Activated CD4-positive, alpha-beta T cell treated with anti-CD3 and anti-CD28 coated beads for 1 hour (primary cell): ENCODE data around the gene PLEKHG4B.

Experiments
- DNase-seq: peaks from one replicate; pipeline ENCODE4 v3.0.0-alpha.2; 2020

Gene PLEKHG4B

GRCh38 chr5:136901-137300, 44.9 kb downstream of the PLEKHG4B start:
- no peak for DNase-seq

- DNase-seq = no peak
Measured at GRCh38 chr5:137741-138140, 45.8 kb downstream of the PLEKHG4B start.

GRCh38 chr5:138936-139335, 47.0 kb downstream of the PLEKHG4B start:
- DNase-seq = no peak

DNA sequence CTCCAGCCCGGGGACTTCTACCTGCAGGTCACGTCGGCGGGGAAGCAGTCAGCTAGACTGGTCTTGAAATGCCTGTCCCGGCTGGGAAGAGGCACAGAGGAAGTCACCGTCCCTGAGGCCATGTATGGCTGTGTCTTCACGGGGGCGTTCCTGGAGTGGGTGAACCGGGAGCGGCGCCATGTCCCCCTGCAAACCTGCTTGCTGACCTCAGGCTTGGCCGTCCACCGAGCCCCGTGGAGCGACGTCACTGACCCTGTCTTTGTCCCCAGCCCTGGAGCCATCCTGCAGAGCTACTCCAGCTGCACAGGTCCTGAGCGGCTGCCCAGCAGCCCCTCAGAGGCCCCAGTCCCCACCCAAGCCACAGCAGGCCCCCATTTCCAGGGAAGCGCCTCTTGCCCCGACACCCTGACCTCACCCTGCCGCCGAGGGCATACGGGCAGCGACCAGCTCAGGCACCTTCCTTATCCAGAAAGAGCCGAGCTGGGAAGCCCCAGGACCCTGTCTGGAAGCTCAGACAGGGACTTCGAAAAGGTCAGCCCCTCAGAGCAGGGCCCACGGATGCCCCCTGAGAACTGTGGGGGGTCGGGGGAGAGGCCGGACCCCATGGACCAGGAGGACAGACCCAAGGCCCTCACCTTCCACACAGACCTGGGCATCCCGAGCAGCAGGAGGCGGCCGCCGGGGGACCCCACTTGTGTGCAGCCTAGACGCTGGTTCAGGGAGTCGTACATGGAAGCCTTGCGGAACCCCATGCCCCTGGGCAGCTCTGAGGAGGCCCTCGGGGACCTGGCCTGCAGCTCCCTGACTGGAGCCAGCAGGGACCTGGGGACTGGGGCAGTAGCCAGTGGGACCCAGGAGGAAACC, 47.8 kb downstream of the PLEKHG4B start:
- DNase-seq = no peak

GRCh38 chr5:140443-140829, 48.5 kb downstream of the PLEKHG4B start:
- no peak for DNase-seq

DNA sequence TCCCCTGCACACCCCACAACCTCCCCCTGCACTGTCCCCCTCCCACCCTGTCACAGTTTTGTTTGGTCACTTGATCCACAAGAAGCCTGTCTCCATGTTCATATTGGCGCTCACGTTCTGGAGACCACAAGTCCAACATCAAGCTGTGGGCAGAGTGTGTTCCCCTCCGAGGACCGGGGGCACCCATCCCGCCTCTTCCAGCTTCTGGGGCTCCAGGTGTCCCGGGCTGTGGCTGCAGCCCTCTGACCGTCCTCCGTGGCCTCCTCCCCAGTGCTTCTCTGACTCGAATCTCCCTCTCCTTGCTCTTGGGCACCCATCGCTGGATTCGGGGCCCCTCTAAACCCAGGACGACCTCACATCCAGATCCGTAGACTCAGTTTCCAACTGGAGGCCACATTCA, 49.2 kb downstream of the PLEKHG4B start:
- no peak for DNase-seq

GRCh38 chr5:141761-142160, 49.8 kb downstream of the PLEKHG4B start:
- no peak for DNase-seq

DNA sequence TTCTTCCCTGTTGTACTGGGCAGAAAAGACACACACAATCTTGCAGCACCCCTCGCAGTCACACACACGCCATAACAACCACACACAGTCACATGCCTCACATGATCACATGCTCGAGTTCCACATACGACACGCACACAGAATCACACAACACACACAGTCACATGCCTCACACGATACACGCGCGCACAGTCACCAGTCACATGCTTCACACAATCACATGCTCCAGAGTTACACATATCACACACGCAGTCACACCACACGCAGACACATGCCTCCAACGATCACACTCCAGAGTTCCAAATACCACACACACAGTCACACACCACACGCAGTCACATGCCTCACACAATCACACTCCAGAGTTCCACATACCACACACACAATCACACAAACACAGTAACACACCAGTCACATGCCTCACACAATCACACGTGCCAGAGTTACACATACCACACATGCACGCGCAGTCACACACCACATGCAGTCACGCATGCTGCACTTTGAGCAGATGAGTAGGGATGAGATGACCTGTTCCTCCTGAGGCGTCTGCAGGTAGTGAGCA, 50.4 kb downstream of the PLEKHG4B start:
- no peak for DNase-seq

DNA sequence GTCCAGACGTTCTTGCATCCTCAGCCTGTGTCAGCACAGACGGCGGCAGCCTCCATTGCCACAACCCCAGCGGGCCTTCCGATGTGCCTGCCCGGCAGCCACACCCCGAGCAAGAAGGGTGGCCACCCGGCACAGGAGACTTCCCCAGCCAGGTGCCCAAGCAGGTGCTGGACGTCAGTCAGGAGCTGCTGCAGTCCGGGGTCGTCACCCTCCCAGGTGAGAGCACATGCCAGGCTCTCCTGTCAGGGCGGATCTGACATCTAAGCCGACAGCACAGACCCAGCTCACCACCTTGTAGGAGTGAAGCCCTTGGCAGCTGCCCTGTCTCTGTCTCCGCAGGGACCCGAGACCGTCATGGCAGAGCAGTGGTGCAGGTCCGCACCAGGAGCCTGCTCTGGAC, 51.1 kb downstream of the PLEKHG4B start:
- no peak for DNase-seq

DNA sequence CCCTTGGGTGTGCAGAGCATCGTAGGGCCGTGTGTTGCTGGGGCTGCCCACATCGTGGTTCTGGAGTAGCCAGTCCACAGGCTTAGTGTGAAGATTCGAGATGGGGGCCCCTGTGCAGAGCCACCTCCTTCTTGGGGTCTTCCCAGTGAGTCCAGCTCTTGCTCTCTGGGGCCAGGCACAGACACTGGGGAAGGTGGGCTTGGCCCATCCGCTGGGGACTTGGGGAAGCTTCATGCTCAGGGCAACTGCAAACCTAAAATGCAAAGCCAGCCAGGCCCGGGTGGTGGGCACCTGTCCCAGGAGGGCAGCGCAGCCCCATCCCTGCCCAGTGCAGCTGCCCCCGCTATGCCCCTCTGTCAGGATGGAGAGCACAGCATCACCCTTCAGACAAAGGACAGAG, 53.0 kb downstream of the PLEKHG4B start:
- DNase-seq = no peak

GRCh38 chr5:145585-146323, 53.8 kb downstream of the PLEKHG4B start:
- DNase-seq = no peak

DNA sequence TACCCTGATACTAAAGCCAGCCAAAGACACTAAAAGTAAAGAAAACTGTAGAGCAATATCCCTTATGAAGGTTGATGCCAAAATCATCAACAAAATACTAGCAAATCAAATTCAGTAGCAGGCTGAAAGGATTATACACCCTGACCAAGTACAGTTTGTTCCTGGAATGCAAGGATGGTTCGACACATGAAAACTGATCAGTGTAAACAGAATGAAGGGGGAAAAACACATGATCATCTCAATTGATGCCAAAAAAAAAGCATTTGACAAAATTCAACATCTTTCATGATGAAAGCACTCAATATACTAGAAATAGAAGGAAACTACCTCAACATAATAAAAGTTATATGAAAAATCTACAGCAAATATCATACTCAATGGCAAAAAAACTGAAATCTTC, 55.8 kb downstream of the PLEKHG4B start:
- no peak for DNase-seq

DNA sequence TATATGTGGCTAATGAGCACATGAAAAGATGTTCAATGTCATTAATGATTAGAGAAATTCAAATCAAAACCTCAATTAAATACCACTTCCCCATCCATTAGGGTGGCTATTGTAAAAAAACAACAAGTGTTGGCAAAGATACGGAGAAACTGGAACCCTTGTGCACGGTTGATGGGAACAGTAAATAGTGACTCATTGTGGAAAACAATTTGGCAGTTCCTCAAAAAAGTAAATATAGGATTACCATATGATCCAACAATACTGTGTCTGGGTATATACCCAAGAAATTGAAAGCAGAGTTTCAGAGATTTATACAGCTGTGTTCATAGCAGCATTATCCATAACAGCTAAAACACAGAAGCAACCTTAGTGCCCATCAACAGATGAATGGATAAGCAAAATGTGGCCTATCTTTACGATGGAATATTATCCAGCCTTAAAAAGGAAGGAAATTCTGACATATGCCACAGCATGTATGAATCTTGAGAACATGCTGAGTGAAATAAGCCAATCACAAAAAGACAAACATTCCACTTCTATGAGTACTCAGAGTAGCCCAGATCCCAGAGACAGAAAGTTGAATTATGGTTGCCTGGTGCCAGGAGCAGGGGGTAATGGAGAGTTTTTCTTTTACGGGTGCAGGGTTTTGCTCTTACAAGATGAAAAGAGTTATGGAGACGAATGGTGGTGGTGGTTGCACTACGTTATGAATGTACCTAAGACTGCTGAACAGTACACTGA, 57.9 kb downstream of the PLEKHG4B start:
- no peak for DNase-seq

GRCh38 chr5:150746-151145, 58.8 kb downstream of the PLEKHG4B start:
- no peak for DNase-seq

GRCh38 chr5:152077-152476, 60.1 kb downstream of the PLEKHG4B start:
- no peak for DNase-seq

GRCh38 chr5:153256-153655, 61.3 kb downstream of the PLEKHG4B start:
- no peak for DNase-seq

DNA sequence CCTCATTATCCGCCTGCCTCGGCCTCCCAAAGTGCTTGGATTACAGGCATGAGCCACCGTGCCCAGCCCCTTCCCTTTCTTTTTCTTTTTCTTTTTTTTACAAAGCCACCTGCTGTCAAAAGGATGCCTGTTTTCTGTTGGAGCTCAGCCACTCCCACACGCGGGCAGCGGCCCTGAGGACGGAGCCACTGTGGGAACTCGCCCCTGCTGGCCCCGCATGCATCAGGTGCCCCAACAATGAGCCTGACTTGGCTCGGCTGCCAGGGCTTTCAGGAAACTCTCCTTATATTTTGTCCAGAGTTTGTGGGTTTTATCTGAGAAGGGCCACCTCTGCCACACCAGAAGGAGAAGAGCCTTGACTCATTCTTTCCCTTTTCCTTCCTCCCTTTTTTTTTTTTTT, 62.3 kb downstream of the PLEKHG4B start:
- DNase-seq = no peak

DNA sequence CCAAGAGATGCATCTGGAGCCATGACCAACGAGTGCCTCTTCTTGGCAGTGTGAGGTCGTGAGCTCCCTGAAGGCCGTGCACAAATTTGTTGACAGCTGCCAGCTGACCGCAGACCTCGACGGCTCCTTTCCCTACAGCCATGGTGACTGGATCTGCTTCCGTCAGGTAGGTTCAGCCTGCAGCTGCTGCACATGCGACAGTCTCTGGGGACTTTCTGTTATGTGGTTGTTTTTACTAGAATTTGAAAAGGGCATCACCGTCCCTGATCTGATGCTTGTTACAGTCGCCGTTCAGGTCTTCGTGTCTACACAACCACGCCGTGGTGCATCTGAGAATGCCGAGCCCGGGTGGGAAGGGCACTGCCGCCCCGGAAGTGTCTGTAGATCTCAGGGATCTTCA, 62.9 kb downstream of the PLEKHG4B start:
- no peak for DNase-seq

DNA sequence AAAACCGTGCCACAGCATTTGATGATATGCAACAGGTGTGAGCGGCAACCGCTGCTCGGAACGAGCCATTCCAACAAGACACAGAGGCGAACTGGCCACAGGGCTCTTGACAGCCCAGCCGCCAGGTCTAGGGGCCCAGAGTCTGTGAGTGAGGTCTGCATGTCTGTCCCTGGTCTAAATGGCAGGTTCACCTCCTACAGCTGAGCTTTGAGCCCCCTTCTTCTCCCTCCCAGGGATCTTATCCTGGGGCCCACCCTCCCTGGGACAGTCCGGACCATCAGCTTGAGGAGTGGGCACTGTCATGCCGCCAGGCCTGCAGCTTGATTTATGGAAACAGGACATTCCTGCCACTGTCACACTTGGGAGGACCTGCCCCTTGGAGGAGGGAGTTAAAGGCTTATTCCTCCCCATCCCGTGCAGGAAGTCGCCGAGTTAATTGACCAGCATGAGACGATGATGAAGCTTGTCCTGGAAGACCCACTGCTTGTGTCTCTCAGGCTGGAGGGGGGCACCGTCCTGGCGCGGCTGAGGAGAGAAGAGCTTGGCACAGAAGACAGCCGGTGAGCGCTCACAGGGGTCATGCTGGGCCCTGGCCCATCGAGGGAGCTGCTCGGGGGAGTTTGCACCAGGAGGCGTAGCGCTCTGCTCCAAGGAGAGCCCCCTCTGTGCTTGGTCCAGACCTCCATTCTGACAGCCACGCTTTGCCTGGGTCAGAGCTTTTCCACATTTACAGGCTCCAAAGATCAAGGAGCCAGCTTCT, 63.9 kb downstream of the PLEKHG4B start:
- DNase-seq = no peak

GRCh38 chr5:156411-157072, 64.6 kb downstream of the PLEKHG4B start:
- no peak for DNase-seq

DNA sequence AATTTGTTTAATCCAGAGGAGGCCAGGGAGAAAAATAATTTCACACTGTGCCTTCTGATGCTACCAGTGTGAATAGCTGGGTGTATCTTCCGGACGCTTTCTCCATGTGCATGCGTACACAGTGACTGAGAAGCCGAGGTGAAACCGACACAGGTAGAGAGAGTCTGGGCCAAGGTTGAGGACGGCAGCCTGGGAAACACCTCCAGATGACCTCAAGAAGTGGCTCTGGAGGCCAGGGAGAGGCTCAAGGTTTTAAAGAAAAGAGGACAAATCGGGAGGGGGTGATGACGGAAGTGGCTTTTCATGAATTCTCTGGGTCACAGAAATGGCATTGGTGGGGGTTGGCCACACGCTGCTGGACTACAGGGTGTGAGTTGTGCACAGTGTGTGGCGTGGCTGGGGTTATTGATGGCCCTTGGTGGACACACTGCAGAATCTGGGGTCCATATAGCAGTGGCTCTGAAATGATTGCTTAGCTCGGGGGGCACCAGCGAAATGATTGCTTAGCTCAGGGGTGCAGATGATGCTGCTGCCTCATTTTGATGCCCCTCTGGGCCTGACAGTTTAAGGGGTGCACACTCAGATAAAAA, 65.3 kb downstream of the PLEKHG4B start:
- DNase-seq = no peak

DNA sequence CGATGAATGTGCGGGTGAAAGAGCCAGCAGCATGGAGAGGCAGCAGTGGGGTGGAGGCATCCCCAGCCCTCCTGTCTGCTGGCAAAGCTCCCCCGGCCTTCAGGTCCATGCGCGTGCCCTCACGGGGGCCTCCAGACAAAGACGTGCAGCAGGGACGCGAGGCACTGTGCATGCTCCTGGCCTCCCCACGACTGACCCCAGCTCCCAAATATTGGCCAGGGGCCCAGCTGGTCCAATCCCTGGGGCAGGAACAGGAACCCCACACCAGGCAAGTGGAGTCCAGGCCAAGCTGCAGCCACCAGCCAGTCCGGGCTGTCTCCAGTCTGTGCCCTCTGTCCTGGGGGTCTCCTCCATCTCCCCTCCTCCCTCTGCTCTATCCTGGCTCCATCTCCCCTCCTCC, 65.8 kb downstream of the PLEKHG4B start:
- no peak for DNase-seq
